ENCODE measurements around the gene HSF5. TPM values are rescaled to one million over a fixed set of nuclear protein-coding genes. Genes with fewer than 3 reads are reported as not detected.

HSF5 gene
- total RNA-seq, 4 donors from 2014 or later: 0.28 to 0.83 TPM; not detected in 2

- peaks cover 0 to 11% (median 6%) of the 10 kb centered on the region in 4 donors for H3K4me1 ChIP-seq
- no peaks in the 10 kb centered on the region for H3K36me3 ChIP-seq
- H3K27me3 ChIP-seq: no peaks in the 10 kb centered on the region
- H3K9me3 ChIP-seq: no peaks in the 10 kb centered on the region
- no peak for DNase-seq
- no peak overlapping the region for H3K4me3 ChIP-seq
- H3K27ac ChIP-seq: no peak overlapping the region
- TF ChIP-seq POLR2A (IDR thresholded peaks at IDR 0.05) (no peak), CTCF (IDR thresholded peaks at IDR 0.05) (no peak)
Measured at GRCh38 chr17:58521680-58522079, 33.5 kb upstream of the HSF5 start.

GRCh38 chr17:58520843-58521430, 32.7 kb upstream of the HSF5 start:
- no peak overlapping the region for H3K27ac ChIP-seq
- H3K4me3 ChIP-seq: no peak overlapping the region
- DNase-seq: no peak
- no peaks in the 10 kb centered on the region for H3K36me3 ChIP-seq
- H3K27me3 ChIP-seq: no peaks in the 10 kb centered on the region
- H3K9me3 ChIP-seq: no peaks in the 10 kb centered on the region
- peaks cover 0 to 12% (median 8%) of the 10 kb centered on the region in 4 donors for H3K4me1 ChIP-seq
- no peak for TF ChIP-seq POLR2A (IDR thresholded peaks at IDR 0.05)
- peak in 4 of 6 experiments; percentile 34 to 52 (median 39) for TF ChIP-seq CTCF (IDR thresholded peaks at IDR 0.05)

- TF ChIP-seq POLR2A (IDR thresholded peaks at IDR 0.05) (peak; percentile 80 to 81), CTCF (IDR thresholded peaks at IDR 0.05) (no peak)
- Histone ChIP-seq H3K4me3 (peak overlapping the region; percentile 60 to 73 (median 66)), H3K27ac (peak overlapping the region; percentile 88 to 98 (median 94)), H3K27me3 (no peaks in the 10 kb centered on the region), H3K4me1 (peaks cover 0 to 36% (median 8%) of the 10 kb centered on the region in 4 donors), H3K9me3 (no peaks in the 10 kb centered on the region), H3K36me3 (no peaks in the 10 kb centered on the region)
- DNase-seq: peak; percentile 100
Measured at GRCh38 chr17:58517928-58518609, 29.9 kb upstream of the HSF5 start.

- Histone ChIP-seq H3K4me1 (peaks cover 0 to 40% (median 8%) of the 10 kb centered on the region in 4 donors), H3K4me3 (peak overlapping the region; percentile 60 to 73 (median 66)), H3K27ac (peak overlapping the region; percentile 88 to 98 (median 94)), H3K36me3 (peaks cover 0 to 6% (median 0%) of the 10 kb centered on the region in 3 donors), H3K9me3 (no peaks in the 10 kb centered on the region), H3K27me3 (no peaks in the 10 kb centered on the region)
- TF ChIP-seq CTCF (IDR thresholded peaks at IDR 0.05) (no peak), POLR2A (IDR thresholded peaks at IDR 0.05) (peak; percentile 59 to 68)
- DNase-seq: no peak
Measured at GRCh38 chr17:58517378-58517927, 29.2 kb upstream of the HSF5 start.

GRCh38 chr17:58516644-58517377, 28.6 kb upstream of the HSF5 start:
- no peaks in the 10 kb centered on the region for H3K9me3 ChIP-seq
- DNase-seq: peak in 2 of 3 donors; percentile 82 to 85
- no peaks in the 10 kb centered on the region for H3K27me3 ChIP-seq
- peaks cover 0 to 12% (median 0%) of the 10 kb centered on the region in 3 donors for H3K36me3 ChIP-seq
- H3K4me3 ChIP-seq: peak overlapping the region; percentile 60 to 73 (median 66)
- TF ChIP-seq CTCF (IDR thresholded peaks at IDR 0.05): no peak
- TF ChIP-seq POLR2A (IDR thresholded peaks at IDR 0.05): peak; percentile 69 to 81
- H3K4me1 ChIP-seq: peaks cover 0 to 40% (median 8%) of the 10 kb centered on the region in 4 donors
- peak overlapping the region; percentile 88 to 98 (median 94) for H3K27ac ChIP-seq

All from Peyer's patch (tissue), 4 donors.